IPS-18c (cell line): ENCODE measurements around the gene RPS2.
A peak's percentile ranks its signal among the peaks of the same experiment; 100 is the strongest.
"Not testable (repeated sequence)": the region's sequence is repeated elsewhere in the genome, so short reads cannot be mapped to it uniquely, and the experiment has no call there.

Source experiments
- H3K4me3 ChIP-seq: 2 replicates; pipeline ENCODE4 v1.7.0; 2013; ENCODE audit warnings: low read depth, mild to moderate bottlenecking, low read length, moderate library complexity; ENCODE audit not compliant: insufficient read depth
- H3K9me3 ChIP-seq: one replicate; pipeline ENCODE4 v1.6.1; 2013; ENCODE audit warnings: mild to moderate bottlenecking, low read length, moderate library complexity; ENCODE audit not compliant: control insufficient read depth, insufficient read depth

RPS2 gene

GRCh38 chr16:1964506-1965395 lies at the start of gene RPS2:
Gene RPS2 (minus strand): TSS chr16:1964826. CDS start chr16:1964625, 201 bp downstream.
- Histone ChIP-seq H3K9me3 (no peaks in the 10 kb centered on the region), H3K4me3 (peak within 1 kb of the TSS; percentile 87)

DNA sequence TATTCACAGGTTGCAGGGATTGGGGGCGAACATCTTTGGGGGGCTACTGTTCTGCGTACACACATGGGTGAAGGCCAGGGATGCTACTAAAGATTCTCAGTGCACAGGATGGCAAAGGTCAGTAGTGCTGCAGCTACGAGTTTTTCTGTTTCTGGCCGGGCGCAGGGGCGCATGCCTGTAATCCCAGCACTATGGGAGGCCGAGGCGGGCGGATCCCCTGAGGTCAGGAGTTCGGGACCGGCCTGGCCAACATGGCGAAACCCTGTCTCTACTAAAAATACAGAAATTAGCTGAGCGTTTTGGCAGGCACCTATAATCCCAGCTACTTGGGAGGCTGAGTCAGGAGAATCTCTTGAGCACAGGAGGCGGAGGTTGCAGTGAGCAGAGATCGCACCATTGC lies 48.9 kb upstream of the RPS2 start:
- Histone ChIP-seq H3K4me3 (no peak overlapping the region), H3K9me3 (no peaks in the 10 kb centered on the region)

DNA sequence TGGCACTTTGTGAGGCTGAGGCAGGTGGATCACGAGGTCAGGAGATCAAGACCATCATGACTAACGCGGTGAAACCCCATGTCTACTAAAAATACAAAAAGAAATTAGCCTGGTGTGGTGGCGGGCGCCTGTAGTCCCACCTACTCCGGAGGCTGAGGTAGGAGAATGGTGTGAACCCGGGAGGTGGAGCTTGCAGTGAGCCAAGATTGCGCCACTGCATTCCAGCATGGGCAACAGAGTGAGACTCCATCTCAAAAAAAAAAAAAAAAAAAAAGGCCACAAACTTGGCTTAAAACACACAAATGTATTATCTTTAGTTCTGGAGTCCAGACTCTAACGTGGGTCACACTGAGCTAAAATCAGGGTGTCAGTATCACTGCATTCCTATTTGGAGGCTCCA lies 47.1 kb upstream of the RPS2 start:
- H3K9me3 ChIP-seq, H3K4me3 ChIP-seq: not testable (repeated sequence)

DNA sequence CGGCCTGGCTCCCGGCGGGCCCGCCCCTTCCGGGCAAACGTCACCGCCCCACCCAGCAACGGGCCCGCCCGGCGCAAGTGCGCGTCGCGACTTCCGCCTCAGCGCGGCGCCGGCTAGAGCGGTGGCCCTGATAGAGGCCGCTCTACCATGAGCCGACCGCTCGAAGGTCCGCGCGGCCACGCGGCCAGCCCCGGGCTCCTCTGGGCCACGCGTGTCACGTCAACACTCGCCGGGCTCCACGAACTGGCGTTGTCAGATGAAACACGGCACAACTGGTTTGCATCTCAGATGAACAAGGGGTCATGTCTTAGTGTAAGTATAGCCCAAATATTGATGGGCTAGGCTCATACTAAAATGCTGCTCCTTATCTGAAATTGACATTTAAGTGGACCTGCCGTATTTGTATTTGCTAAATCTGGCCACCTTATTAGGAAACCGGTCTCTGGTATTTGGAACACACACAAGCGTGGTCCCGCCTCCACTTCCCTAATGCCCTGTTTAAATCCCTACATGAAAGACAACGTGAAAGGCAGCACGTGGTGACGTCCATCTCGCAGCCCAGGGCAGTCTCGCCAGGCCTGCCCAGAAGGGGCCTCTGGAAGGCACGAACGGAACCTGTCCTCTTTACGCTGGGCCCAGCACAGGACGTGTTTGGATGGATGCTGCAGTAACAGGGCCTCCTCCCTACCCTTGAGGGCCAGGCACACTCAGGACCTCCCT lies 45.3 kb upstream of the RPS2 start, which contains the start of gene ZNF598:
TSS of gene ZNF598 (minus strand) at position 31 of the 720 bp plus-strand sequence.
- Histone ChIP-seq H3K4me3 (peak within 1 kb of the TSS; percentile 96), H3K9me3 (no peaks in the 10 kb centered on the region)

- no peaks in the 10 kb centered on the region for H3K9me3 ChIP-seq
- peak overlapping the region; percentile 93 for H3K4me3 ChIP-seq
Observed at GRCh38 chr16:2009164-2009711, 44.6 kb upstream of the RPS2 start.

DNA sequence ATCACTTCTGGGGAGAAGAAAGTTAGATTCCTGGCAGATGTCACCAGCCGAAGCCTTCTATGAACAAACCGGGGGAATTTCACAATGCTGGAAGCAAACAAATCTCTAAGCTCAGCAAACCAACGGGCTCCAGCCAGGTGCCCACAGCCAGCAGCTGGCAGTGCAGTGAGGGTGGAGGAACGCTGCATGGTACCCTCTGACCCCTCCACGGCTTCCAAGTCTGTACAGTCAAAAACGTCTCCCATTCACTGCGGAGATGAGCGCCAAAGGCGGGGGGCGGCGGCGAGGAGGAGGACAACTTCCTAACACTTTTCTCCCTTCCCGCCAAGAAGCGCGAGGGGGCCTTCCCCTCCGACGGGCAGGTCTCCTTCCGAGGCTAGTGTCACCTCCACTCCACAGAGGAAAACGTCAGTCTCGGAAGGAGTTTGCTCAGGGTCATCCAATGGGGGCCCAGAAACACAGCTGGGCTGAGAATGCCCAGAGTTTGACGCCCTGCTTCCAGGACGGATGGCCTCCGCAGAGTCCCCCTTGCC lies 44.1 kb upstream of the RPS2 start:
- Histone ChIP-seq H3K4me3 (peak overlapping the region; percentile 93), H3K9me3 (no peaks in the 10 kb centered on the region)

DNA sequence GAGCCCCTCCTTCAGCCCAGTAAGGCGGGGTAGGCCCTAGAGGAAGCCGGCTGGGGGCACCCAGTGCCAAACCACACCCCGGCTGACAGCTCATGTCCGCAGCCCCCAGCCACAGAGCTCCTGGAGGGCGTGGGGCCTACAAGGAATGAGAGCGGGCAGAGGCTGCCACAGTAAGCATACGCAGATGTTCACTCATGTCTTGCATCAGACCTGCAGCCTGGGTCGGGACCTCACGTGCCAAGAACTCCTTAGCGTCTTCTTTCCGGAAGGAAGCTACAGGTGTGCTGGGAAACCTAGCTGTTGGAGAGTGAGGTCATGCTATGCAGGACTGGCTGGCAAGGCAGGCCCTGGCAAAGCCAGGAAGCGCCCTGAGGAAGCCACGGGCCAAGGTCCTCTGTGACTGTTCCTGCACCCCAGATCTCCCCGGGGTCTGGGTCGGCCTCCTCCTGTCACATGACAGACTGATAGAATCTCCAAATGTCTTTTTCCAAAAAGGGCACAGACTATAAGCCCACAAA lies 43.4 kb upstream of the RPS2 start:
- H3K4me3 ChIP-seq: peak overlapping the region; percentile 15
- no peaks in the 10 kb centered on the region for H3K9me3 ChIP-seq

- Histone ChIP-seq H3K9me3 (no peaks in the 10 kb centered on the region), H3K4me3 (peak overlapping the region; percentile 15)
Observed at GRCh38 chr16:2007081-2007836, 42.6 kb upstream of the RPS2 start.

GRCh38 chr16:2006317-2006716 lies 41.7 kb upstream of the RPS2 start:
- no peak overlapping the region for H3K4me3 ChIP-seq
- no peaks in the 10 kb centered on the region for H3K9me3 ChIP-seq

DNA sequence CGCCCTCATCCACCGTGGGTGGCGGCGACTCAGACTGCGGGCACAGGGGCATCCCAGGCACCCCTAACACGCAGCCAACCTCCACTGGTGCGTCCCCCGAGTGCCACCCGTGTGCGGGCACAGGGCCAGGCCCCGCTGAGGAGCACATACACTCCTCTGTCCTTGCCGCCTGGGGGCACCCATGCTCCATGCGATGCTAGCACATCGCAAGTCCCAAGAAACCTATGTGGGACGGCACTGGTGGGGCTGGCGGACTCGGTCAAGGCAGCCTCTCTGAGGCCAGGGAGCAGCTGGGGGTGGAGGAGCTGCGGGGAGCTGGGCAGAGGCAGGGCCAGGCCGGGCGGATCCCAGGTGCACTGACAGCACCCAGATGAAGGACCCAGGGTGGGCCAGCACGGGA lies 41.0 kb upstream of the RPS2 start:
- Histone ChIP-seq H3K9me3 (no peaks in the 10 kb centered on the region), H3K4me3 (no peak overlapping the region)

DNA sequence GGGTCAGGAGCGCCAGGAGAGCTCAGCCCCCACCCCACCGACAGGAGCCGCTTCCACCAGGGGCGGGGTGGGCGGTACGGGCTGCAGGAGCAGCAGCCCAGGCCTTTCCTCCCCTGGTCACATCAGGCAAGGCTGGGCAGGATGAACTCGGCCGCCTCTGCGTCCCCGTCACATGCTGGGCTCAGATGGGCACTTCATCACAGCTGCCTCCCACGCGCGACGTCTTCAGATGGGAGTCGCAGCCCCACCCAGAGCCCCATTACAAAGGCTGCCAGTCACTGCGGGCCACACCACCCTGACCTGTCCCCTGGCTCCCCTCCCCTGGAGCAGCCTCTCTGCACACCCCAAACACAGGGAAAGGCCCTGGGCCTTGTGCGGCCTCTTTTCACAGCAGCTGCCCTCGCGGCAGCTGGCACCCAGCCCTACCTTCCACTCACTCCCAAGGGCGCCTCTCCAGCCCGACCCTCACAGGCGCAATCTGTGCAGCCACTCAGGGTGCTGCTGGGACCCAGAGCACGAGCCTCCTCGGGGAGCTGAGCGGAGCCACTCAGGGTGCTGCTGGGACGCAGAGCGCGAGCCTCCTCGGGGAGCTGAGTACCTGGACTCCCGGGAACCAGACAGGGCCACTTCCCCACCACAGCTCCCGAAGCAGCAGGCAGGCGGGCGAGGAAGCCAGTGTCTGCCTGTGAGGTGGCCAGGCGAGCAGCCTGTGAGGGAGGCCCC lies 40.3 kb upstream of the RPS2 start:
- no peak overlapping the region for H3K4me3 ChIP-seq

GRCh38 chr16:2003827-2004641 lies 39.4 kb upstream of the RPS2 start:
- Histone ChIP-seq H3K4me3 (peak overlapping the region; percentile 6; the same call in 1 of the 2 replicates), H3K9me3 (no peaks in the 10 kb centered on the region)

More for the DNA sequence above, 40.3 kb upstream of the RPS2 start:
- H3K9me3 ChIP-seq: no peaks in the 10 kb centered on the region

DNA sequence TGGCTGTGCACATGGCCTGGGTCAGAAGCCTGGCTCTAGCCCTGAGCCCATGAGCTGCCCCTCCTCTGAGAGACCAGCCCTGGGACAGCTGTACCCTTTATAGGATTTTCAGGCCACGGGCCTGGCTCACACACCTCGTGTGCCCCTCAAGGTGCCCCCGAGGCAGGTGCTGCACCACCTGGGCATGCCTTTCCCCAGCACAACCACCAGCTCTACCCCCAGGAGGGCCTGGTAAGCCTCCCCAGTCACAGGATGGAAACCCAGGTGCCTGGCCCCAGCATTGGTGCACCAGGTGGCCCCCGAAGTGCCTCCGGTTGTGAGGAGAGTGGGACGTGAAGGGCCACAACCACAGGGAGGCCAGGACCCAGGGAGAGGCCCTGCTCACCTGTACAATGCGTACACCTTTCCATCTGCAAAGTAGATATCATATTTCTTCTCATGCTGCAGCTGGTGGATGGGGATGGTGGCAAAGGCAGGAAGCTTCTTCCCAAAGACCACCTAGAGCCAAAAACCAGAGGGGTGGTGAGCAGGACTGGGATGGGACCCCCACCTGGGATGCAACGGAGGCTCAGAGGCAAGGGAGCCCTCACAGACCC lies 38.7 kb upstream of the RPS2 start:
- H3K4me3 ChIP-seq: no peak overlapping the region

GRCh38 chr16:2002406-2003230 lies 38.0 kb upstream of the RPS2 start:
- no peak overlapping the region for H3K4me3 ChIP-seq

More for the DNA sequence above, 38.7 kb upstream of the RPS2 start:
- no peaks in the 10 kb centered on the region for H3K9me3 ChIP-seq

More at GRCh38 chr16:2002406-2003230, 38.0 kb upstream of the RPS2 start:
- no peaks in the 10 kb centered on the region for H3K9me3 ChIP-seq
